HCT116 (cell line): Measurements from ENCODE around the gene CNTNAP3B. TPM values are rescaled to one million over a fixed set of nuclear protein-coding genes. Genes with fewer than 3 reads are reported as not detected.
"Not testable (repeated sequence)": the region's sequence is repeated elsewhere in the genome, so short reads cannot be mapped to it uniquely, and the experiment has no call there.

Source experiments
- ATAC-seq: fragments of 200-7000 bp; cut with Tn5 transposase; 2 replicates; pipeline ENCODE4 v1.9.1; 2020; ENCODE audit warnings: mild to moderate bottlenecking, moderate library complexity
- BruUV-seq: library from RNA; stranded (reverse); fragments of 400-500 nt; replicated peaks from 2 replicates; lab custom pipeline; 2021; lab: Mats Ljungman, UMichigan
- CTCF ChIA-PET: fragments of 300-600 bp; sonication (Branson Sonifier 250); formaldehyde crosslinking; loops from one replicate; lab custom pipeline; 2021; ENCODE audit warnings: antibody characterized with exemption; lab: Charles Lee
- POLR2A ChIA-PET: fragments of 300-600, 350-600 bp; sonication (Branson Sonifier 250); formaldehyde crosslinking; loops from one replicate; lab custom pipeline; 2021; ENCODE audit warnings: antibody characterized with exemption; lab: Charles Lee
- RAD21 ChIA-PET, 2 experiments: fragments of 300-600 bp; sonication (Branson Sonifier 250); formaldehyde crosslinking; loops; one replicate each; lab custom pipeline; 2023; ENCODE audit warnings: low total read pairs in 2 of 2; ENCODE audit not compliant: uncharacterized antibody in 2 of 2, unreplicated experiment in 2 of 2, low non-redundant PET in 1 of 2; lab: Charles Lee
- DNase-seq: peaks from one replicate; pipeline ENCODE4 v3.0.0-alpha.2; 2010; ENCODE audit warnings: low read depth, low spot score
- H2AFZ ChIP-seq: fragments of 200-600 bp; shearing (Covaris generic), sonication (generic); 2 replicates; pipeline ENCODE4 v1.6.1; 2017; ENCODE audit warnings: low read depth, mixed run types, mixed read lengths, antibody characterized with exemption, low read length; ENCODE audit not compliant: poor library complexity, severe bottlenecking
- H3K27ac ChIP-seq: 2 replicates; pipeline ENCODE4 v1.5.1; 2012; ENCODE audit warnings: low read depth, low read length
- H3K27me3 ChIP-seq: fragments of 200-600 bp; sonication (generic); 2 replicates; pipeline ENCODE4 v1.6.1; 2016; ENCODE audit warnings: mixed run types, low read length, mixed read lengths; ENCODE audit not compliant: insufficient read depth
- H3K36me3 ChIP-seq, 2 experiments: fragments of 200-500 bp in 1 of 2; fragments of 200-600 bp in 1 of 2; sonication (Bioruptor generic) in 1 of 2; sonication (generic) in 1 of 2; 2 replicates each; pipeline versions ENCODE4 v1.5.1 to v1.6.1; 2014 to 2016; ENCODE audit warnings: low read length in 2 of 2, inconsistent platforms in 1 of 2, mixed read lengths in 1 of 2, mixed run types in 1 of 2; ENCODE audit not compliant: insufficient read depth in 2 of 2, control insufficient read depth in 1 of 2
- H3K4me1 ChIP-seq, 2 experiments: fragments of 200-600 bp in 1 of 2; sonication (generic) in 1 of 2; 2 replicates each; pipeline versions ENCODE4 v1.5.1 to v1.6.1; 2012 to 2017; ENCODE audit warnings: low read length in 2 of 2, inconsistent platforms in 1 of 2, mild to moderate bottlenecking in 1 of 2, mixed read lengths in 1 of 2, mixed run types in 1 of 2, moderate library complexity in 1 of 2; ENCODE audit not compliant: insufficient read depth in 2 of 2, control insufficient read depth in 1 of 2
- H3K4me2 ChIP-seq: fragments of 200-600 bp; sonication (generic); 2 replicates; pipeline ENCODE4 v1.6.1; 2017; ENCODE audit warnings: mixed run types, low read length, mixed read lengths
- H3K4me3 ChIP-seq, 2 experiments: fragments of 200-600 bp in 1 of 2; sonication (generic) in 1 of 2; replicated peaks in 1 of 2; 2 replicates each; pipeline ENCODE4 v1.5.1; 2011 to 2016; ENCODE audit warnings: low read length in 2 of 2, control low read depth in 1 of 2, low read depth in 1 of 2, mild to moderate bottlenecking in 1 of 2, mixed read lengths in 1 of 2, mixed run types in 1 of 2
- H3K79me2 ChIP-seq: fragments of 200-600 bp; sonication (generic); 2 replicates; pipeline ENCODE4 v1.6.1; 2017; ENCODE audit warnings: mild to moderate bottlenecking, mixed run types, low read length, moderate library complexity, mixed read lengths; ENCODE audit not compliant: insufficient read depth
- H3K9ac ChIP-seq: fragments of 200-600 bp; sonication (generic); 2 replicates; pipeline ENCODE4 v1.6.1; 2016; ENCODE audit warnings: low read length, mixed read lengths
- H3K9me2 ChIP-seq: fragments of 200-600 bp; sonication (generic), shearing (Covaris generic); 2 replicates; pipeline ENCODE4 v1.6.1; 2017; ENCODE audit warnings: mixed run types, mild to moderate bottlenecking, moderate library complexity; ENCODE audit not compliant: insufficient read depth
- H3K9me3 ChIP-seq, 2 experiments: fragments of 200-500 bp in 1 of 2; fragments of 200-600 bp in 1 of 2; sonication (Bioruptor generic) in 1 of 2; sonication (generic) in 1 of 2; 2 replicates each; pipeline ENCODE4 v1.6.1; 2014 to 2017; ENCODE audit warnings: low read length in 2 of 2, mixed read lengths in 2 of 2, inconsistent platforms in 1 of 2, low read depth in 1 of 2, mild to moderate bottlenecking in 1 of 2, mixed run types in 1 of 2, moderate library complexity in 1 of 2; ENCODE audit not compliant: control insufficient read depth in 1 of 2, insufficient read depth in 1 of 2
- H4K20me1 ChIP-seq: fragments of 200-600 bp; sonication (generic), shearing (Covaris generic); 2 replicates; pipeline ENCODE4 v1.6.1; 2017; ENCODE audit warnings: mixed run types, mild to moderate bottlenecking, moderate library complexity; ENCODE audit not compliant: insufficient read depth
- CTCF ChIP-seq, 3 experiments: fragments of 200-600 bp in 1 of 3; sonication (generic) in 1 of 3; IDR thresholded peaks in 2 of 3; conservative IDR thresholded peaks in 1 of 3; 2 replicates each; pipeline ENCODE4 v1.5.1; 2012 to 2017; ENCODE audit warnings: low read depth in 2 of 3, low read length in 2 of 3, antibody characterized with exemption in 1 of 3, borderline replicate concordance in 1 of 3, control low read depth in 1 of 3, mild to moderate bottlenecking in 1 of 3, mixed read lengths in 1 of 3, mixed run types in 1 of 3, moderate library complexity in 1 of 3; ENCODE audit not compliant: insufficient read depth in 1 of 3
- RAD21 ChIP-seq: IDR thresholded peaks from 2 replicates; pipeline ENCODE4 v1.6.1; 2012; ENCODE audit warnings: low read depth, mild to moderate bottlenecking
- intact Hi-C: fragments of 100-400 bp; cut with micrococcal nuclease; formaldehyde crosslinking; loops from 2 replicates; pipeline ENCODE4 v1.10.0; 2022
- total RNA-seq: library from RNA; stranded (reverse); gene quantifications from one replicate; pipeline ENCODE4 v1.2.1, GENCODE V29; 2021; ENCODE audit not compliant: unreplicated experiment

The CNTNAP3B gene
- total RNA-seq, 1 experiment from 2014 or later, result 24.3 TPM

- intact Hi-C loops, RAD21 ChIA-PET, H2AFZ ChIP-seq, H3K27me3 ChIP-seq, H3K79me2 ChIP-seq, H3K4me2 ChIP-seq, H3K9me2 ChIP-seq, H4K20me1 ChIP-seq, BruUV-seq, DNase-seq, H3K9me3 ChIP-seq, H3K9ac ChIP-seq, H3K27ac ChIP-seq, POLR2A ChIA-PET, H3K4me3 ChIP-seq, CTCF ChIA-PET, H3K36me3 ChIP-seq, H3K4me1 ChIP-seq: not testable (repeated sequence)
- peak; percentile 61 for ATAC-seq
- TF ChIP-seq CTCF (IDR thresholded peaks at IDR 0.05 in 2 of 3, conservative IDR thresholded peaks at IDR 0.05 in 1 of 3; ENCODE audit: borderline replicate concordance in 1 of 3, insufficient read depth in 1 of 3, low read depth in 2 of 3, low read length in 2 of 3) (peak; percentile 9 to 33 (median 30); a peak in 4 of 6 replicates), RAD21 (peak; percentile 16; the same call in 1 of the 2 replicates)
These were observed 187.5 kb downstream of the CNTNAP3B start for GRCh38 chr9:41941738-41942137.

- H3K79me2 ChIP-seq, H2AFZ ChIP-seq, H3K27me3 ChIP-seq, RAD21 ChIA-PET, POLR2A ChIA-PET, H3K4me2 ChIP-seq, H3K4me1 ChIP-seq, H3K36me3 ChIP-seq, H3K4me3 ChIP-seq, H4K20me1 ChIP-seq, BruUV-seq, DNase-seq, intact Hi-C loops, CTCF ChIA-PET, H3K9me3 ChIP-seq, H3K9ac ChIP-seq, H3K9me2 ChIP-seq, ATAC-seq, H3K27ac ChIP-seq: not testable (repeated sequence)
These were observed 191.1 kb downstream of the CNTNAP3B start for GRCh38 chr9:41938143-41938542.

GRCh38 chr9:41935727-41936126 lies 193.5 kb downstream of the CNTNAP3B start:
- H3K27me3 ChIP-seq, POLR2A ChIA-PET, CTCF ChIA-PET, H3K4me3 ChIP-seq, H3K9me3 ChIP-seq, RAD21 ChIA-PET, intact Hi-C loops, H3K27ac ChIP-seq, DNase-seq, ATAC-seq, BruUV-seq, H4K20me1 ChIP-seq, H2AFZ ChIP-seq, H3K36me3 ChIP-seq, H3K4me1 ChIP-seq, H3K4me2 ChIP-seq, H3K9me2 ChIP-seq, H3K9ac ChIP-seq, H3K79me2 ChIP-seq: not testable (repeated sequence)

- intact Hi-C loops, H3K9me2 ChIP-seq, DNase-seq, POLR2A ChIA-PET, H2AFZ ChIP-seq, RAD21 ChIA-PET, BruUV-seq, H3K27ac ChIP-seq, ATAC-seq, H3K9me3 ChIP-seq, H3K4me1 ChIP-seq, H3K27me3 ChIP-seq, H3K4me2 ChIP-seq, H3K9ac ChIP-seq, H3K79me2 ChIP-seq, CTCF ChIA-PET, H3K4me3 ChIP-seq, H4K20me1 ChIP-seq, H3K36me3 ChIP-seq: not testable (repeated sequence)
These were observed 200.1 kb downstream of the CNTNAP3B start for GRCh38 chr9:41929172-41929571.
